GM12892 (cell line): ENCODE measurements around the gene DCHS2.

ENCODE experiments used
- DNase-seq: peaks from one replicate; pipeline ENCODE4 v3.0.0; 2011; ENCODE audit not compliant: insufficient read length
- FAIRE-seq: peaks from 2 replicates; lab custom pipeline; 2011; peaks lifted over from hg19 to GRCh38; lab: Jason Lieb, UNC
- POLR2A ChIP-seq: IDR thresholded peaks from 2 replicates; pipeline ENCODE4 v1.6.1; 2011; ENCODE audit warnings: low read depth, low read length, control low read depth
- POLR2AphosphoS5 ChIP-seq: IDR thresholded peaks from 2 replicates; pipeline ENCODE4 v1.6.1; 2011; ENCODE audit warnings: low read depth, low read length, control low read depth
- TAF1 ChIP-seq: IDR thresholded peaks from 2 replicates; pipeline ENCODE4 v1.6.1; 2011; ENCODE audit warnings: low read depth, mild to moderate bottlenecking, control low read depth, low read length, borderline replicate concordance

Gene DCHS2

DNA sequence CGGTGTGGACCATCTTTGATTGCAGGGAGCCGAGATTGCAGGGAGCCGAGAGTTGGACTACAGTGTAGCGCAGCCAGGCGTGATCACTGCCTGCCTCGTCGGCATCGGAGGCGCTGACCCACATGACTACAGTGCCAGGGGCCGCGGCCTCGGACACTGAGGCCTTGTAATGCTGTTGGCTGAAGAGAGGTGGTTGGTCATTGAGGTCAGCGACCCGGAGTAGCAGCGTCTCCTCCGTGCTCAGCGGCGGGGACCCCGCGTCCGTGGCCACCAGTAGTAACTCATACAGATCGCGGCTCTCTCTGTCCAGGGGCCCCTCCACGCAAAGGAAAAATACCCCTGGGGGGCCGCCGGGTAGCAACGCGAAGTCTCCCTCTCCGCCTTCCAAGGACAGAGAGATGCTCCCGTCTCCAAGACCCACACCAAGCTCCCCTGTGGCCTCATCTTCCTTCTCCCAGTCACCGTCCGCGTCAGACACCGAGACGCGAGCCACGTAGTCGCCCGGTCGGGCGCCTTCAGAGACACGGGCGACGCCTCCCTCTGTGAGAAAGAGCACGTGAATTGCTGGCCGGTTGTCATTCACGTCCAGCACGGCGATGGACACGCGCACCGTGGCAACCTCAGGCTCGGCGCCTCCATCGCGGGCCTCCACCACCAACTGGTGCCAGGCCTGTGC lies 1.9 kb downstream of the DCHS2 start:
- no peak for TF ChIP-seq TAF1
- TF ChIP-seq POLR2A: no peak
- TF ChIP-seq POLR2AphosphoS5: no peak
- FAIRE-seq (no peak), DNase-seq (peak; percentile 6)

DNA sequence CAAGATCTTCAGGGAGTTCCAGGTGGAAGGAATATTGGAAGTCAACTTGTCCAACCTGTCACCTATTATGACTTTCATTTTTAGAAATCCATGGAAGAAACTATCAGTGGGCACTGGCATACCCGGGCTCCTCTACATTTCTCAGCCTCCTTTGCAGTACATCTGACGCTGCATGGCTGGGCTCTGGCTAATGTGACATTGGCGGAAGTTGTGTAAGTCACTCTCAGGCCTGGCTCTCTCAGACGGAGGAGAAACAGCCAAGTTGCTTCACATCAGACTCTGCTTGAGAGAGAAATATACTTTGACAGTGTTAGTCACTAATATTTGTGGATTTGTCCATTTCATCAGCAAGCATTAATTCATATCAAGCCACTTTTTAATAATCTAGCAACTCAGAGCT lies 4.5 kb downstream of the DCHS2 start:
- no peak for TF ChIP-seq POLR2A
- no peak for TF ChIP-seq POLR2AphosphoS5
- TF ChIP-seq TAF1: no peak
- no peak for FAIRE-seq

DNA sequence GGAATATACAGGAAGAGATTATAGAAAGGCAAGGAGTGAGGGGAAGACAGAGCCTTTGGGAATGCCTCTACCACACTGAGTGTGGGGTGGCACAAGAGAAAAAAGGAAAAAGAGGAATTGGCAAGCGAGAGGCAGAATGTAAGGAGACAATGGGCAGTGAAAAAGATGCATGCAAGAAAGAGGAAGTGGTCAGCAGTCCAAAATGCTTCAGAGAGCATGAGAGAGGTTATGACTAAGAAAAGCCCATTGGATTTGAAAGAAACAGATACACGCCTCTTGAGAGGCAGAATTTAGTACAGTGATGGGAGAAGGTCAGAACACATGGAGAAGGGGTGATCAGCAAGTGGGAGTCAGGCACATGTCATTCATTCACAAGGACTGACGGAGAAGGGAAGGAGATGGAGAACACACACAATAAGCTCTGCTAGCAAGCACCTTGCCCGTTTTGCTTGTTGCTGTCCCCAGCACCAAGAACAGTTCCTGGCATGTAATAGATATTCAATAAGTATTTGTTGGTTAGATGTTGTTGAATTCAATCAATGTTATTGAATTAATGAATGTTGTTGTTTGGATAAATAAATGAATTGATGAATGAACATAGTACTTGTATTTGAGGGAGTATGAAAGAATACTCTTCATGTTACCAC lies 6.3 kb downstream of the DCHS2 start:
- TF ChIP-seq POLR2AphosphoS5 (no peak), TAF1 (no peak), POLR2A (no peak)
- FAIRE-seq (peak; percentile 73), DNase-seq (no peak)

More for the DNA sequence above, 4.5 kb downstream of the DCHS2 start:
- DNase-seq: no peak

DNA sequence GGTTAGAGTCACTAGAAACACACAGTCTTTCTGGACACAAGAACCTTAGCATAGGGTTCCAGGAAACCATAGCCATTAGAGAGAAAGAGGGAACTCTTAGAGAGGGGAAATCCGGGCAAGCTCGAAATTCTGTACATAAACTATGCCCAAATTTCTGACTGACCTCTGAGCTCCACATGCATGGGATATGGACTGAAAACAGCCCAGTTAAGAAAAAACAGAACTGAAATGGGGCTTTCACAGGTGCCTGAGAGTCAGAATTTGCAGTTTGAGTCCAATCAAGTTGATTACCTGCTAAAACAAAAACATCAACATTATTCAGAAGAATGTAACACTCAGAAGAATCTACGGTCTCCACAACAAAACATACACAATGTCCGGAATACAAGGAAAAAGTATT lies 13.1 kb downstream of the DCHS2 start:
- no peak for DNase-seq
- no peak for FAIRE-seq
- TF ChIP-seq POLR2A (no peak), POLR2AphosphoS5 (no peak), TAF1 (no peak)

DNA sequence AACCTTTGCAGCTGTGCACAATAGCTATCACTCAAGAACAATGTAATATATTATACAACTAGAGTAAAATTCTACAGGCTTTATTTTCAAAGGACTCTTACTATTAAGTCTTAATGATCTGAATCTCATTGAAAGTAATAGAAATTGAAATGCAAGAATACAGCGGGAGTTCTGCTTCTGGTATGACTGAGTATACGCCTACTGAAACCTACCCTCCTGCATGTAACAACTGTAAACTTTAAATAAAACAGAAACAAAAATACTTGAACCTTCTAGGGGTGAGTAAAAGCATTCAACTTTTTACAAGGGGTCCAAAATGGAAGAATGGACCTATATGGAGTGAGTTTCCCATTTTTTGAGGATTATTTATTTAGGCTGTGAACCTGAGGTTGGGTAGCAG lies 13.5 kb downstream of the DCHS2 start:
- DNase-seq (no peak), FAIRE-seq (no peak)
- TF ChIP-seq POLR2AphosphoS5 (no peak), TAF1 (no peak), POLR2A (no peak)

DNA sequence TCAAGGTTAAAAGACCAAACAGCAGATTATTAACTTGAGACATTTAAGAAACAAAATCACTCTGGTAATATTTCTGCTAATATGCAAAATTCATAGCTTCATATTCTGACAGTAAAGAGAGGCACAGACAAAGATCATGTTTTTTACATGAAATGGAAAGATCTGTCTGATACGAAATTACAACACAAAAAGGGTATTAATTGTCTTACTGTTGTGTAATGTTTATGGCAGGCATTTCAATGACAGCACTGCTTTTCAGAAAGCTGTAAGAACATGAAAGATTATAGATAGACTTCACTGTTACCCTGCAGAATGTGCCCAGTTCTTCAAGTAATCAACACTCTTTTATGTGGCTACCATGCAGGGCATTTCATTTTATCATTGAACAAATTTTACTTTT lies 15.4 kb downstream of the DCHS2 start:
- no peak for DNase-seq
- TF ChIP-seq POLR2AphosphoS5 (no peak), TAF1 (no peak), POLR2A (no peak)
- FAIRE-seq: no peak

DNA sequence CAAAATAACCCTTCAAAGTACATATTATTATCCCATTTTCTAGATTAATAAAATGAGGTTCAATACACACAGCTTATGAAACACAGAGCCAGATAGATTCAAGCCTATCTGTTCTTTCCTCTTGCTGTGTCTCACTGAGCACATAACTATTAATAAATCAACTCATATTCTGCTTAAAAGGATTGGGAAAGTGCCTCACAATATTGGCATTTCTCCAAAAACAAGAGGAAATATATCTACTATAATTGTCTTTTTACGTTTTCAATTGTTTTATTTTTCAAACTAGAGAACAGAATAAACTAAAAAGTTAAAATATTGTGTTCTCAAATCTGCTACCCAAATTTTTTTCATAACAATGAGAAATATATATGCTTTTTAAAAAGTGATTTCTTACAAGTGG lies 15.8 kb downstream of the DCHS2 start:
- TF ChIP-seq POLR2A: no peak
- no peak for TF ChIP-seq POLR2AphosphoS5
- TF ChIP-seq TAF1: no peak
- DNase-seq (no peak), FAIRE-seq (no peak)

DNA sequence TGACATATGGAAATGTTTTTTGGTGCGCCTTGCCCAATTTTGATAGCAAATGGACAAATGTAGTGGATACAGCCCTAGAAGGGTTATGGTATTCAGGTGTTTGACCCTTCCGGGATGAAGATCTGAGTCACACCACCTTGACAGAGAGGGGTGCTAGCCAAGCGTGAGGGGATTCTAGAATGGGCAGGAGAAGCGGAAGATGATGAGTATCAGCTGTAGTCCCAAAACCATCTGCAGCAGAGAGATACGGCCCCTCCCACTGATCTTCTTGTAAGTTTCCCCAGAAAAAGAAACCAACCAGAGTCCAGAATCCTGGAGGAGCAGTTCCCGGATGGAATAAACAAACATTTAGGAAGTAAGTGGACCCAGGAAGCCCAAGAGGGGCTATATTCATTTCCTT lies 18.1 kb downstream of the DCHS2 start:
- DNase-seq (no peak), FAIRE-seq (no peak)
- TF ChIP-seq TAF1 (no peak), POLR2AphosphoS5 (no peak), POLR2A (no peak)

DNA sequence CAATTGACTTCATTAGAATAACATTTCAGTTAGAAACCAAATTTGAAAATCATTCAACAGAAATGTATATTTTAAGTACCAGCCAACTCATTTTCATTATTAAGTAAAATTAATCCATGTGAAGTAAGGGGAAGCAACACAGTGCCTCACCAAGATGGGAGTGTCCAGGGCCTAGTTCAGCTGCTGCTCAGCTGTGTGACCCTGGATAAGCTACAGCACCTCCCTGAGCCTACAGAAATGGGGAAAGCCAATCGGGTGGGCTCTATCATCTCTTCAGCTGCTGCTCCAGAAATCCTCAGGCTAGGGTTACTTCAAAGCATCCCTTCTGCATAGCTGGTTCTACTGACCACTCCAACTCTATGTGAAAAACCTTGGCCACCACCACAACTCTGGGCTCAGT lies 18.7 kb downstream of the DCHS2 start:
- FAIRE-seq: no peak
- DNase-seq: no peak
- TF ChIP-seq TAF1: no peak
- no peak for TF ChIP-seq POLR2A
- TF ChIP-seq POLR2AphosphoS5: no peak

DNA sequence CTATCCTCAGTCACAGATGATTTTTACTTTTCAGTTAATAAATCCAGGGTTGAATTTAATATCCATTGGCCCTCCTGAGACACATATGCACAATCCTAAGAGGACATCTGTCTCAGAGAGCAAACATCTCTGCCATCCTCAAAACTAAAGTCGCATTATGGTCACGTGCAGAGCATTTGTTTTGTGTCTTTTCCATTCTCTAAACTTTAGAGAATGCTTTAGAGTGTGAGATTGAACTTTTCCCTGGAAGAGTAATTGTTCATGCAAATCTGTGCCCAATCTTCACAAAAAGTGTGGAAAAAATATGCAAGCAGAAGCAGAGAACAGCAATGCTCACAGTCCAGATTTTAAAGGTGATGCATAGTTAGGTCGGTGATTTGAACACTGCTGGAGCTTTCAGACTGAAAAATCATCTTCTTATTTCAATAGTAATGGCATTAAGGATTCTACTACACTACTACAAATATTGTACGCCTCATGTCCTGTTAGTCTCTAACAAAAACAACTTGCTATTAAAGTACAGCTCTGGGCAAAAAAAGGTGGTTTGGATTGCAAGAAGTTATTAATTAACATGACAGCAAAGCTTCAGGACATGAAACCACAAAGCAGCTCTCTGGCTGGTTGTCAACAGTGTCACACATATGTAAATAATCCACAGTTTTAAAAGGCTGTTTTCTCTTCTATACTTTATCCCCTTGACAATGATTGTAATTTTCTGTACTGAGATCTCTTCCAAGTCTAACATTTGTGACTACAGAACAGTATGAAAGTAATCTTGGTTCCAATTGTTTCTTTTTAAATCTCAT lies 19.9 kb downstream of the DCHS2 start:
- FAIRE-seq (no peak), DNase-seq (no peak)
- no peak for TF ChIP-seq TAF1
- TF ChIP-seq POLR2A: no peak
- no peak for TF ChIP-seq POLR2AphosphoS5

DNA sequence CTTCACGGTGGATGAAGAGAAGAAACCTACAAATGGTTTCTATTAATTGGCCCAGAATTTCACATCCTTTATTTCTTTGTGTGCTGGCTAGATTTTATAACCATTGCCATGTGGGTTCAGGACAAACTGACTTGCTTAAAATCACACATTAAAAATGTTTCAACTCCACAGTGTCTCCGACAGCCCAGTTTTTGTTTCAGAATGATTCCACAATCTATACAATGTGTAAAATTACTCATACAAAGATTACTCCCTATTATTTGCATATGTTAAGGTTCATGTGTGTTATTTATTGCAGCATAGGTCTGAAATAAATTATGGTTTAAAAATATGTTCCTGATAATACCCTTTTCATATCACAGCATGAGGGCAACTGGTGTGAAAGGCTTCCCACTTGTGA lies 20.6 kb downstream of the DCHS2 start:
- TF ChIP-seq POLR2A: no peak
- TF ChIP-seq POLR2AphosphoS5: no peak
- TF ChIP-seq TAF1: no peak
- DNase-seq: no peak
- no peak for FAIRE-seq

DNA sequence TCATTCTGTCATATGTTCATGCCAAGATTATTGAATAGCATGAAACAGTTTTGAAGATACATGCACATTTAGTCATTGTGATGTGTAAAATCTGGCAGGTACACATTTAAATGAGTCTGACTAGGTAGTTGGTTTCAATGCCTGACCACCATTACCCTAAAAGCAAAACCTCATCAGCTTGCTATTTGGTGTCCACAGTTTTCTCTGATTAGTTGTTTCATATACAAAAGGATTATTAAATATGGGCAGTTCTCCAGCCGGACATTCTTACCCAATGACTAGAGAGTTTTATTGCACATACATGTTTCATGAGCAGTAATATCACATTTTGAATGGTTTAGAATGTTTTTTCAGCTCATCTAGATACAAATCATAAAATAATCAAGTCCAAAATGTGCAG lies 23.7 kb downstream of the DCHS2 start:
- DNase-seq (no peak), FAIRE-seq (no peak)
- TF ChIP-seq TAF1: no peak
- TF ChIP-seq POLR2AphosphoS5: no peak
- TF ChIP-seq POLR2A: no peak
